ENCODE data around the gene ICAM3. TPM values are rescaled to one million over a fixed set of nuclear protein-coding genes. Genes with fewer than 3 reads are reported as not detected.

Gene ICAM3
- polyA plus RNA-seq, 1 of the 3 experiments (the other 2 are of a cell fraction) = 15.6 TPM

- TF ChIP-seq EP300 (IDR thresholded peaks at IDR 0.05; ENCODE audit: borderline replicate concordance in 1 of 2, low read depth in 1 of 2, low read length in 1 of 2) (no peak), JUND (IDR thresholded peaks at IDR 0.05) (no peak), NRF1 (IDR thresholded peaks at IDR 0.05; ENCODE audit: low read depth, low read length) (no peak), REST (IDR thresholded peaks at IDR 0.05; ENCODE audit: low read depth, low read length) (no peak), FOXJ3 (CRISPR knock-in tag; IDR thresholded peaks at IDR 0.05) (no peak), EZH2phosphoT487 (IDR thresholded peaks at IDR 0.05; ENCODE audit: borderline replicate concordance, low read depth) (no peak), TEAD4 (IDR thresholded peaks at IDR 0.05; ENCODE audit: borderline replicate concordance, insufficient read depth) (no peak), FOSL2 (IDR thresholded peaks at IDR 0.05; ENCODE audit: borderline replicate concordance, low read depth) (no peak), MXI1 (IDR thresholded peaks at IDR 0.05; ENCODE audit: low read depth, low read length) (no peak), YY1 (IDR thresholded peaks at IDR 0.05; ENCODE audit: low read depth) (no peak), NFIC (IDR thresholded peaks at IDR 0.05; ENCODE audit: borderline replicate concordance) (no peak), MEF2A (IDR thresholded peaks at IDR 0.05; ENCODE audit: borderline replicate concordance, low read depth) (no peak)
- TF ChIP-seq, protein P1, sequence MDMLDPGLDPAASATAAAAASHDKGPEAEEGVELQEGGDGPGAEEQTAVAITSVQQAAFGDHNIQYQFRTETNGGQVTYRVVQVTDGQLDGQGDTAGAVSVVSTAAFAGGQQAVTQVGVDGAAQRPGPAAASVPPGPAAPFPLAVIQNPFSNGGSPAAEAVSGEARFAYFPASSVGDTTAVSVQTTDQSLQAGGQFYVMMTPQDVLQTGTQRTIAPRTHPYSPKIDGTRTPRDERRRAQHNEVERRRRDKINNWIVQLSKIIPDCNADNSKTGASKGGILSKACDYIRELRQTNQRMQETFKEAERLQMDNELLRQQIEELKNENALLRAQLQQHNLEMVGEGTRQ (IDR thresholded peaks at IDR 0.05; ENCODE audit: borderline replicate concordance, low read depth, low read length) = no peak
- TF ChIP-seq, protein P2, sequence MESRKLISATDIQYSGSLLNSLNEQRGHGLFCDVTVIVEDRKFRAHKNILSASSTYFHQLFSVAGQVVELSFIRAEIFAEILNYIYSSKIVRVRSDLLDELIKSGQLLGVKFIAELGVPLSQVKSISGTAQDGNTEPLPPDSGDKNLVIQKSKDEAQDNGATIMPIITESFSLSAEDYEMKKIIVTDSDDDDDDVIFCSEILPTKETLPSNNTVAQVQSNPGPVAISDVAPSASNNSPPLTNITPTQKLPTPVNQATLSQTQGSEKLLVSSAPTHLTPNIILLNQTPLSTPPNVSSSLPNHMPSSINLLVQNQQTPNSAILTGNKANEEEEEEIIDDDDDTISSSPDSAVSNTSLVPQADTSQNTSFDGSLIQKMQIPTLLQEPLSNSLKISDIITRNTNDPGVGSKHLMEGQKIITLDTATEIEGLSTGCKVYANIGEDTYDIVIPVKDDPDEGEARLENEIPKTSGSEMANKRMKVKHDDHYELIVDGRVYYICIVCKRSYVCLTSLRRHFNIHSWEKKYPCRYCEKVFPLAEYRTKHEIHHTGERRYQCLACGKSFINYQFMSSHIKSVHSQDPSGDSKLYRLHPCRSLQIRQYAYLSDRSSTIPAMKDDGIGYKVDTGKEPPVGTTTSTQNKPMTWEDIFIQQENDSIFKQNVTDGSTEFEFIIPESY (IDR thresholded peaks at IDR 0.05; ENCODE audit: borderline replicate concordance, low read depth) = no peak
- POLR2A ChIA-PET = no interaction called here
- no peak overlapping the region for H3K4me2 ChIP-seq
- no peaks in the 10 kb centered on the region for H3K9me3 ChIP-seq
- no peaks in the 10 kb centered on the region for H4K20me1 ChIP-seq (ENCODE audit: insufficient read depth)
- peaks cover 8 to 18% of the 10 kb centered on the region in 2 experiments for H3K36me3 ChIP-seq (replicated peaks in 1 of 2; ENCODE audit: control insufficient read depth in 1 of 2, insufficient read depth in 2 of 2, low read length in 1 of 2)
- no peaks in the 10 kb centered on the region for H3K79me2 ChIP-seq (ENCODE audit: insufficient read depth)
- H3K4me3 ChIP-seq (ENCODE audit: low read depth in 2 of 2, low read length in 1 of 2) = no peak overlapping the region
- H3K9ac ChIP-seq = no peak overlapping the region
- no peaks in the 10 kb centered on the region for H3K27me3 ChIP-seq (ENCODE audit: insufficient read depth)
- DNase-seq = no peak
- H3K4me1 ChIP-seq (ENCODE audit: control insufficient read depth in 1 of 2, insufficient read depth in 2 of 2, low read depth in 1 of 2, low read length in 1 of 2) = no peaks in the 10 kb centered on the region
- WGBS (ENCODE audit: low lambda C conversion rate) = 96% methylated on average over 3 of the region's 3 CpGs
- no peak overlapping the region for H3K27ac ChIP-seq (ENCODE audit: low read depth in 2 of 2, low read length in 1 of 2)
- H3K9me2 ChIP-seq = no peaks in the 10 kb centered on the region
- no peaks in the 10 kb centered on the region for H3F3A ChIP-seq (replicated peaks; ENCODE audit: insufficient read depth)
- CTCF ChIA-PET = interaction anchor here (0.7 to 2.3 kb wide), 4 partner anchors 16 to 45 kb away, joined by 4 to 12 read pairs (median 6); no protein-coding TSS in a partner anchor
- H2AFZ ChIP-seq (ENCODE audit: low read depth) = no peak overlapping the region
Observed at GRCh38 chr19:10372690-10373089, 33.3 kb upstream of the ICAM3 start.
